Kidney (tissue), 14 donors: ENCODE results near the gene RAMACL. TPM values are rescaled to one million over a fixed set of nuclear protein-coding genes. Genes with fewer than 3 reads are reported as not detected.

Experiments used
- DNase-seq, 5 donors: peaks; one replicate each; pipeline ENCODE4 v3.0.0-alpha.2; 2013 to 2020
- FAIRE-seq: peaks from 2 replicates; lab custom pipeline; 2012; peaks lifted over from hg19 to GRCh38; lab: Jason Lieb, UNC
- H3K27ac ChIP-seq, 2 donors: one replicate each; pipeline ENCODE4 v1.7.0; 2013; ENCODE audit warnings: low read depth in 2 of 2, low read length in 2 of 2, inconsistent platforms in 1 of 2
- H3K27me3 ChIP-seq: one replicate; pipeline ENCODE4 v1.7.1; 2013; ENCODE audit warnings: low read length, inconsistent platforms; ENCODE audit not compliant: control insufficient read depth, insufficient read depth
- H3K36me3 ChIP-seq, 3 donors: one replicate each; pipeline versions ENCODE4 v1.7.0 to v1.7.1; 2013; ENCODE audit warnings: low read length in 3 of 3, control low read depth in 1 of 3, inconsistent platforms in 1 of 3; ENCODE audit not compliant: insufficient read depth in 3 of 3, control insufficient read depth in 2 of 3
- H3K4me1 ChIP-seq, 3 donors: one replicate each; pipeline versions ENCODE4 v1.7.0 to v1.7.1; 2013; ENCODE audit warnings: low read length in 3 of 3, inconsistent platforms in 1 of 3, low read depth in 1 of 3; ENCODE audit not compliant: control insufficient read depth in 2 of 3, insufficient read depth in 2 of 3
- H3K4me3 ChIP-seq, 3 donors: one replicate each; pipeline versions ENCODE4 v1.7.0 to v1.8.1; 2013; ENCODE audit warnings: low read length in 3 of 3, control low read depth in 1 of 3, inconsistent platforms in 1 of 3
- H3K9ac ChIP-seq, 3 donors: one replicate each; pipeline versions ENCODE4 v1.7.0 to v1.7.1; 2013; ENCODE audit warnings: low read length in 3 of 3, control low read depth in 1 of 3, inconsistent platforms in 1 of 3
- H3K9me3 ChIP-seq, 3 donors: one replicate each; pipeline versions ENCODE4 v1.7.0 to v1.7.1; 2013; ENCODE audit warnings: low read length in 3 of 3, control low read depth in 1 of 3, inconsistent platforms in 1 of 3; ENCODE audit not compliant: control insufficient read depth in 2 of 3, insufficient read depth in 1 of 3
- CTCF ChIP-seq: IDR thresholded peaks from 3 replicates; pipeline ENCODE4 v1.5.1; 2012; ENCODE audit warnings: mild to moderate bottlenecking, moderate library complexity, borderline replicate concordance; ENCODE audit not compliant: insufficient read depth; ENCODE audit errors: extremely low read depth
- intact Hi-C: fragments of 100-400 bp; cut with DNase I; formaldehyde crosslinking; loops from one replicate; pipeline ENCODE4 v1.11.1; 2022
- polyA plus RNA-seq: library from polyadenylated mRNA; stranded (reverse); fragments of 350-450 nt; fragmentation: Illumina TruSeq; extraction: RNeasy Lipid Tissue Mini Kit (QIAGEN cat#74804); gene quantifications from one replicate; pipeline ENCODE4 v1.2.3, GENCODE V29; 2014; ENCODE audit warnings: low read depth, low replicate concordance; ENCODE audit not compliant: insufficient read depth
- total RNA-seq: library from RNA; stranded (reverse); fragmentation: NEBNext Ultra II Directional; extraction: Animal tissue kit (Norgen Biotek cat#: 25700); gene quantifications from one replicate; pipeline ENCODE4 v1.2.1, GENCODE V29; 2021
- donor health status: control.
- donor health status: control.
- donor health status: control.
- donor health status: control.
- donor health status: control.
- donor health status: DM: yes; HTN: yes; CAD: no.
- donor health status: Normal renal cell carcinoma (clear cell type).

The RAMACL gene
- total and polyA plus RNA-seq, 2 donors from 2014 or later = 1.9 TPM; not detected in 1

GRCh38 chr6:166629628-166630027, 43.1 kb upstream of the RAMACL start:
- Histone ChIP-seq H3K27me3 (no peaks in the 10 kb centered on the region), H3K4me3 (no peak overlapping the region), H3K9ac (no peak overlapping the region), H3K36me3 (no peaks in the 10 kb centered on the region), H3K9me3 (no peaks in the 10 kb centered on the region), H3K27ac (no peak overlapping the region), H3K4me1 (peaks cover 8 to 14% (median 9%) of the 10 kb centered on the region in 3 donors)
- DNase-seq = no peak
- FAIRE-seq = no peak
- TF ChIP-seq CTCF = no peak
- intact Hi-C loops = no loop called here

GRCh38 chr6:166627875-166628801, 41.7 kb upstream of the RAMACL start:
- peak; percentile 71 to 93 (median 85) for DNase-seq
- no peaks in the 10 kb centered on the region for H3K9me3 ChIP-seq
- peaks cover 8 to 14% (median 9%) of the 10 kb centered on the region in 3 donors for H3K4me1 ChIP-seq
- intact Hi-C loops = no loop called here
- peak overlapping the region; percentile 76 to 78 for H3K27ac ChIP-seq
- H3K27me3 ChIP-seq = no peaks in the 10 kb centered on the region
- peak overlapping the region; percentile 68 to 80 (median 72) for H3K4me3 ChIP-seq
- FAIRE-seq = no peak
- TF ChIP-seq CTCF = no peak
- H3K9ac ChIP-seq = peak overlapping the region in 2 of 3 donors; percentile 46 to 53
- H3K36me3 ChIP-seq = no peaks in the 10 kb centered on the region

- Histone ChIP-seq H3K9ac (peak within 1 kb of the TSS; percentile 21 to 75 (median 46)), H3K27me3 (no peaks in the 10 kb centered on the region), H3K4me1 (peaks cover 8 to 14% (median 9%) of the 10 kb centered on the region in 3 donors), H3K27ac (peak within 1 kb of the TSS; percentile 76 to 78), H3K4me3 (peak within 1 kb of the TSS; percentile 72 to 80 (median 80)), H3K36me3 (no peaks in the 10 kb centered on the region), H3K9me3 (no peaks in the 10 kb centered on the region)
- intact Hi-C loops = no loop called here
- TF ChIP-seq CTCF = no peak
- DNase-seq (peak; percentile 100), FAIRE-seq (peak; percentile 71)
These were observed 40.8 kb upstream of the RAMACL start, which contains the start of gene RPS6KA2 for GRCh38 chr6:166627033-166627874. RPS6KA2 (minus strand) TSS chr6:166627251; CDS start chr6:166627019, 232 bp downstream.
